ENCODE results near the gene CD1C.
"Not testable (repeated sequence)": the region's sequence is repeated elsewhere in the genome, so short reads cannot be mapped to it uniquely, and the experiment has no call there.

GRCh38 chr1:158282421-158282820 is 7.3 kb upstream of the CD1C start:
- not testable (repeated sequence) for TF ChIP-seq CTCF, POLR2A (IDR thresholded peaks at IDR 0.05)
